Nephron progenitor cell (in vitro differentiated cells): Measurements from ENCODE around the gene SCN1B.
A peak's percentile ranks its signal among the peaks of the same experiment; 100 is the strongest.

ENCODE experiments used
- DNase-seq: peaks from one replicate; pipeline ENCODE4 v3.0.0; 2021
- H3K27ac Mint-ChIP-seq: 2 replicates; pipeline ENCODE4 v1.8.0; 2021; ENCODE audit warnings: mild to moderate bottlenecking, moderate library complexity, mixed read lengths
- H3K27me3 Mint-ChIP-seq: 2 replicates; pipeline ENCODE4 v1.8.0; 2021; ENCODE audit warnings: mild to moderate bottlenecking, low read depth, mixed read lengths; ENCODE audit not compliant: poor library complexity
- H3K36me3 Mint-ChIP-seq: 2 replicates; pipeline ENCODE4 v1.8.0; 2021; ENCODE audit warnings: low read depth, mixed read lengths
- H3K4me1 Mint-ChIP-seq: 2 replicates; pipeline ENCODE4 v1.8.0; 2021; ENCODE audit warnings: mixed read lengths
- H3K4me3 Mint-ChIP-seq: 2 replicates; pipeline ENCODE4 v1.8.0; 2021; ENCODE audit warnings: mild to moderate bottlenecking, moderate library complexity, mixed read lengths
- H3K9me3 Mint-ChIP-seq: 2 replicates; pipeline ENCODE4 v1.8.0; 2021; ENCODE audit warnings: mild to moderate bottlenecking, moderate library complexity, mixed read lengths
- CTCF ChIP-seq: fragments of 200-600 bp; sonication (generic); IDR thresholded peaks from 2 replicates; pipeline ENCODE4 v1.5.0; 2021; ENCODE audit warnings: antibody characterized with exemption

Gene SCN1B

GRCh38 chr19:35009424-35010415, 20.6 kb upstream of the SCN1B start:
- no peaks in the 10 kb centered on the region for H3K27me3 Mint-ChIP-seq
- H3K4me1 Mint-ChIP-seq: peaks cover 7% of the 10 kb centered on the region
- no peak for TF ChIP-seq CTCF
- no peak overlapping the region for H3K27ac Mint-ChIP-seq
- H3K9me3 Mint-ChIP-seq: no peaks in the 10 kb centered on the region
- H3K4me3 Mint-ChIP-seq: no peak overlapping the region
- H3K36me3 Mint-ChIP-seq: peaks cover 54% of the 10 kb centered on the region
- DNase-seq: no peak

GRCh38 chr19:35011091-35011689, 19.1 kb upstream of the SCN1B start:
- peaks cover 62% of the 10 kb centered on the region for H3K36me3 Mint-ChIP-seq

GRCh38 chr19:35011737-35012682, 18.3 kb upstream of the SCN1B start:
- peak overlapping the region; percentile 69 for H3K27ac Mint-ChIP-seq

More at GRCh38 chr19:35011091-35011689, 19.1 kb upstream of the SCN1B start:
- DNase-seq: no peak
- H3K4me3 Mint-ChIP-seq: no peak overlapping the region
- H3K9me3 Mint-ChIP-seq: no peaks in the 10 kb centered on the region
- H3K27me3 Mint-ChIP-seq: no peaks in the 10 kb centered on the region
- peaks cover 7% of the 10 kb centered on the region for H3K4me1 Mint-ChIP-seq
- TF ChIP-seq CTCF: no peak
- peak overlapping the region; percentile 89 for H3K27ac Mint-ChIP-seq

GRCh38 chr19:35013041-35013819, 17.0 kb upstream of the SCN1B start:
- H3K27me3 Mint-ChIP-seq: no peaks in the 10 kb centered on the region
- peak overlapping the region; percentile 87 for H3K27ac Mint-ChIP-seq
- no peaks in the 10 kb centered on the region for H3K9me3 Mint-ChIP-seq
- peaks cover 64% of the 10 kb centered on the region for H3K36me3 Mint-ChIP-seq
- peak; percentile 77 for DNase-seq
- no peak overlapping the region for H3K4me3 Mint-ChIP-seq
- TF ChIP-seq CTCF: peak; percentile 92
- peaks cover 7% of the 10 kb centered on the region for H3K4me1 Mint-ChIP-seq

More at GRCh38 chr19:35011737-35012682, 18.3 kb upstream of the SCN1B start:
- Mint-ChIP-seq H3K4me1 (peaks cover 7% of the 10 kb centered on the region), H3K36me3 (peaks cover 54% of the 10 kb centered on the region), H3K27me3 (no peaks in the 10 kb centered on the region), H3K4me3 (no peak overlapping the region), H3K9me3 (no peaks in the 10 kb centered on the region)
- no peak for TF ChIP-seq CTCF
- DNase-seq: no peak
